H1 (cell line): ENCODE data around the gene FOXO1. TPM values are rescaled to one million over a fixed set of nuclear protein-coding genes. Genes with fewer than 3 reads are reported as not detected.

Source experiments
- CTCF ChIA-PET: fragments of 300-600 bp; sonication (Branson Sonifier 250); formaldehyde crosslinking; loops from one replicate; lab custom pipeline; 2021; ENCODE audit not compliant: partially characterized antibody; lab: Charles Lee
- POLR2A ChIA-PET: fragments of 300-600 bp; sonication (Branson Sonifier 250); formaldehyde crosslinking; loops from one replicate; lab custom pipeline; 2021; ENCODE audit warnings: inconsistent platforms; ENCODE audit not compliant: partially characterized antibody; lab: Charles Lee
- DNase-seq, 2 experiments: peaks; one replicate each; pipeline versions ENCODE4 v3.0.0 to v3.0.0-alpha.2; 2010 to 2022; ENCODE audit warnings: low spot score in 2 of 2, low read depth in 1 of 2, mixed read lengths in 1 of 2
- FAIRE-seq: peaks from 2 replicates; lab custom pipeline; 2011; peaks lifted over from hg19 to GRCh38; lab: Jason Lieb, UNC
- H2AFZ ChIP-seq: 2 replicates; pipeline ENCODE4 v1.8.1; 2012; ENCODE audit warnings: low read length, inconsistent platforms
- H2AK5ac ChIP-seq: 2 replicates; pipeline ENCODE4 v1.6.1; 2013; ENCODE audit warnings: low read depth, low read length
- H2BK120ac ChIP-seq: replicated peaks from 2 replicates; pipeline ENCODE3; 2013; ENCODE audit warnings: low read depth, low read length, inconsistent platforms
- H2BK12ac ChIP-seq: 2 replicates; pipeline ENCODE4 v1.6.1; 2013; ENCODE audit warnings: low read depth, low read length
- H2BK15ac ChIP-seq: 2 replicates; pipeline ENCODE4 v1.6.1; 2013; ENCODE audit warnings: low read length
- H2BK20ac ChIP-seq: 2 replicates; pipeline ENCODE4 v1.6.1; 2013; ENCODE audit warnings: low read length
- H2BK5ac ChIP-seq: 2 replicates; pipeline ENCODE4 v1.6.1; 2013; ENCODE audit warnings: low read depth, low read length
- H3K14ac ChIP-seq: 2 replicates; pipeline ENCODE4 v1.6.1; 2013; ENCODE audit warnings: inconsistent platforms; ENCODE audit not compliant: insufficient read length
- H3K18ac ChIP-seq: 2 replicates; pipeline ENCODE4 v1.6.1; 2013; ENCODE audit warnings: low read length; ENCODE audit errors: extremely low read depth
- H3K23ac ChIP-seq: 2 replicates; pipeline ENCODE4 v1.6.1; 2013; ENCODE audit warnings: inconsistent platforms; ENCODE audit not compliant: insufficient read length
- H3K23me2 ChIP-seq: 2 replicates; pipeline ENCODE4 v1.6.1; 2013; ENCODE audit warnings: low read depth, low read length
- H3K27ac ChIP-seq: 2 replicates; pipeline ENCODE4 v1.6.1; 2011; ENCODE audit warnings: low read depth, low read length, inconsistent platforms
- H3K27me3 ChIP-seq, 4 experiments: replicated peaks in 1 of 4; 1 replicate in 1 of 4; 2 replicates in 3 of 4; pipeline versions ENCODE4 v1.6.1 to v1.8.1; 2011 to 2013; ENCODE audit warnings: low read length in 3 of 4, mild to moderate bottlenecking in 3 of 4, inconsistent platforms in 2 of 4, mixed read lengths in 2 of 4, moderate library complexity in 1 of 4; ENCODE audit not compliant: control insufficient read depth in 3 of 4, insufficient read depth in 3 of 4; ENCODE audit errors: extremely low read depth in 1 of 4
- H3K36me3 ChIP-seq, 4 experiments: 2 replicates each; pipeline versions ENCODE4 v1.6.1 to v1.8.1; 2011 to 2013; ENCODE audit warnings: mild to moderate bottlenecking in 4 of 4, low read length in 3 of 4, moderate library complexity in 2 of 4, control low read depth in 1 of 4, inconsistent platforms in 1 of 4; ENCODE audit not compliant: insufficient read depth in 4 of 4, control insufficient read depth in 2 of 4
- H3K4ac ChIP-seq: replicated peaks from 2 replicates; pipeline ENCODE3; 2013; ENCODE audit warnings: low read length, low read depth, mixed read lengths, inconsistent platforms; ENCODE audit not compliant: insufficient read length
- H3K4me1 ChIP-seq, 4 experiments: replicated peaks in 1 of 4; 1 replicate in 1 of 4; 2 replicates in 3 of 4; pipeline versions ENCODE4 v1.6.1 to v1.8.1; 2011 to 2013; ENCODE audit warnings: low read length in 3 of 4, inconsistent platforms in 2 of 4, mixed read lengths in 1 of 4; ENCODE audit not compliant: insufficient read depth in 4 of 4, control insufficient read depth in 3 of 4
- H3K4me2 ChIP-seq, 2 experiments: 2 replicates each; pipeline versions ENCODE4 v1.6.1 to v1.8.1; 2011 to 2013; ENCODE audit warnings: low read depth in 2 of 2, low read length in 2 of 2, control low read depth in 1 of 2, inconsistent platforms in 1 of 2, mild to moderate bottlenecking in 1 of 2; ENCODE audit not compliant: insufficient read depth in 1 of 2
- H3K4me3 ChIP-seq, 4 experiments: fragments of 200-600, 300-600 bp in 1 of 4; sonication (generic), shearing (Covaris generic), sonication (Bioruptor Twin) in 1 of 4; 2 replicates each; pipeline versions ENCODE4 v1.5.1 to v1.8.1; 2011 to 2016; ENCODE audit warnings: low read length in 4 of 4, low read depth in 3 of 4, control low read depth in 2 of 4, inconsistent platforms in 2 of 4, mild to moderate bottlenecking in 2 of 4, mixed read lengths in 1 of 4, moderate library complexity in 1 of 4; ENCODE audit not compliant: insufficient read depth in 2 of 4; ENCODE audit errors: extremely low read depth in 1 of 4
- H3K56ac ChIP-seq: replicated peaks from 2 replicates; pipeline ENCODE3; 2013; ENCODE audit warnings: low read depth, mild to moderate bottlenecking, mixed read lengths, low read length, inconsistent platforms; ENCODE audit not compliant: insufficient read length
- H3K79me1 ChIP-seq: 2 replicates; pipeline ENCODE4 v1.6.1; 2013; ENCODE audit warnings: low read depth, low read length, control low read depth
- H3K79me2 ChIP-seq, 2 experiments: 2 replicates each; pipeline versions ENCODE4 v1.6.1 to v1.8.1; 2012 to 2013; ENCODE audit warnings: low read length in 2 of 2, mild to moderate bottlenecking in 2 of 2, inconsistent platforms in 1 of 2; ENCODE audit not compliant: insufficient read depth in 2 of 2, control insufficient read depth in 1 of 2
- H3K9ac ChIP-seq, 4 experiments: replicated peaks in 1 of 4; 1 replicate in 1 of 4; 2 replicates in 3 of 4; pipeline versions ENCODE4 v1.6.1 to v1.8.1; 2011 to 2013; ENCODE audit warnings: low read depth in 3 of 4, low read length in 3 of 4, control low read depth in 2 of 4, mild to moderate bottlenecking in 2 of 4, moderate library complexity in 2 of 4, inconsistent platforms in 1 of 4; ENCODE audit errors: extremely low read depth in 1 of 4
- H3K9me3 ChIP-seq, 2 experiments: 2 replicates each; pipeline versions ENCODE4 v1.6.1 to v1.8.1; 2012 to 2013; ENCODE audit warnings: mild to moderate bottlenecking in 2 of 2, moderate library complexity in 2 of 2, control low read depth in 1 of 2, inconsistent platforms in 1 of 2, low read depth in 1 of 2, low read length in 1 of 2, mixed read lengths in 1 of 2; ENCODE audit not compliant: insufficient read depth in 2 of 2
- H4K20me1 ChIP-seq, 2 experiments: replicated peaks in 1 of 2; 2 replicates each; pipeline versions ENCODE3 to v1.8.1; 2011 to 2013; ENCODE audit warnings: inconsistent platforms in 2 of 2, low read length in 2 of 2, mild to moderate bottlenecking in 1 of 2; ENCODE audit not compliant: insufficient read depth in 2 of 2, control insufficient read depth in 1 of 2
- H4K5ac ChIP-seq: 2 replicates; pipeline ENCODE4 v1.6.1; 2013; ENCODE audit warnings: low read length, low read depth, mixed read lengths, inconsistent platforms; ENCODE audit not compliant: insufficient read length
- H4K8ac ChIP-seq: 2 replicates; pipeline ENCODE4 v1.8.0; 2013; ENCODE audit warnings: mild to moderate bottlenecking, moderate library complexity, low read length, inconsistent platforms; ENCODE audit not compliant: insufficient read depth; ENCODE audit errors: extremely low read depth
- H4K91ac ChIP-seq: replicated peaks from 2 replicates; pipeline ENCODE3; 2013; ENCODE audit warnings: low read length, mixed read lengths, inconsistent platforms; ENCODE audit not compliant: insufficient read length
- CEBPB ChIP-seq: IDR thresholded peaks from 2 replicates; pipeline ENCODE4 v1.6.1; 2012; ENCODE audit warnings: low read depth, low read length
- CTBP2 ChIP-seq: IDR thresholded peaks from 2 replicates; pipeline ENCODE4 v1.7.0; 2011; ENCODE audit warnings: borderline replicate concordance, mild to moderate bottlenecking, moderate library complexity, mixed read lengths, low read length; ENCODE audit not compliant: insufficient read depth, insufficient read length
- EZH2 ChIP-seq: fragments of 200-600 bp; sonication (generic); IDR thresholded peaks from 2 replicates; pipeline ENCODE4 v1.7.1; 2012; ENCODE audit warnings: low read depth, mild to moderate bottlenecking, moderate library complexity, low read length, inconsistent platforms; ENCODE audit not compliant: severe bottlenecking
- HDAC2 ChIP-seq, 2 experiments: fragments of 300-600 bp in 1 of 2; sonication (generic) in 1 of 2; IDR thresholded peaks; 2 replicates each; pipeline ENCODE4 v1.6.1; 2011 to 2012; ENCODE audit warnings: low read depth in 2 of 2, low read length in 2 of 2, mild to moderate bottlenecking in 2 of 2, moderate library complexity in 2 of 2, borderline replicate concordance in 1 of 2, inconsistent platforms in 1 of 2
- MAX ChIP-seq: IDR thresholded peaks from 2 replicates; pipeline ENCODE4 v1.6.1; 2012; ENCODE audit warnings: inconsistent platforms
- POLR2AphosphoS5 ChIP-seq: IDR thresholded peaks from 2 replicates; pipeline ENCODE4 v1.6.1; 2011; ENCODE audit warnings: low read depth, low read length
- SIX5 ChIP-seq: IDR thresholded peaks from 2 replicates; pipeline ENCODE4 v1.6.1; 2011; ENCODE audit warnings: mild to moderate bottlenecking, low read depth, low read length
- WGBS, 2 experiments: shearing (Covaris generic) in 1 of 2; methylation state at CpG; one replicate each; pipeline versions ENCODE4 v1.1.6 to v1.1.7; 2013 to 2015; ENCODE audit warnings: low lambda C conversion rate in 2 of 2, mixed read lengths in 2 of 2, inconsistent platforms in 1 of 2, low coverage in 1 of 2, missing lambda C conversion rate in 1 of 2; ENCODE audit not compliant: insufficient replicate concordance in 2 of 2, insufficient coverage in 1 of 2, insufficient read length in 1 of 2; ENCODE audit errors: extremely low coverage in 1 of 2, missing lambda C conversion rate in 1 of 2; 5-methylcytosine and 5-hydroxymethylcytosine counted together
- long read RNA-seq, 2 experiments: library from RNA in 1 of 2; library from capped mRNA in 1 of 2; stranded (forward); transcript quantifications; one replicate each; pipeline ENCODE4 v2.0.0, GENCODE V29; 2021; ENCODE audit warnings: inconsistent platforms in 1 of 2
- polyA minus RNA-seq, 3 experiments: library from RNA; depleted of rRNA, polyadenylated mRNA; stranded (reverse); fragments of >200 nt; gene quantifications; 1 replicate in 2 of 3; 2 replicates in 1 of 3; pipeline ENCODE4 v1.2.3, GENCODE V29; 2011
- polyA plus RNA-seq, 7 experiments: library from polyadenylated mRNA; depleted of rRNA in 3 of 7; stranded (reverse) in 5 of 7; unstranded in 2 of 7; fragments of >200 nt in 5 of 7; fragments of 200-250 nt in 2 of 7; gene quantifications; 1 replicate in 5 of 7; 2 replicates in 1 of 7; 4 replicates in 1 of 7; pipeline versions ENCODE4 v1.2.1 to v1.2.3, GENCODE V29; 2011 to 2013; ENCODE audit warnings: missing spikeins in 2 of 7, mixed read lengths in 2 of 7
- total RNA-seq: library from RNA; stranded (reverse); fragmentation: NEBNext Ultra II Directional; extraction: Animal tissue kit (Norgen Biotek cat#: 25700); gene quantifications from 2 replicates; pipeline ENCODE4 v1.2.1, GENCODE V29; 2021

Gene FOXO1
- total RNA-seq (56.1 and 56.9 TPM in 2 replicates), polyA plus RNA-seq (2011; rRNA removed) (35.3 and 36.5 TPM in 2 replicates), polyA minus RNA-seq (2011; rRNA and poly(A)+ RNA removed) (112 and 122 TPM in 2 replicates)
- 19.0 TPM for polyA plus RNA-seq (2011; cell fraction: cytosol; rRNA removed)
- polyA plus RNA-seq (2011; cell fraction: nucleus; rRNA removed): 33.2 TPM
- 27.6 to 34.4 TPM (median 33.7 TPM) in 4 replicates for polyA plus RNA-seq (2012, experiment 1 of 2)
- polyA plus RNA-seq (2012, experiment 2 of 2): 5.8 TPM
- 19.9 TPM for polyA plus RNA-seq (2013, experiment 1 of 2)
- 18.7 TPM for polyA plus RNA-seq (2013, experiment 2 of 2)
- 50.3 TPM for polyA minus RNA-seq (2011; cell fraction: cytosol; rRNA and poly(A)+ RNA removed)
- polyA minus RNA-seq (2011; cell fraction: nucleus; rRNA and poly(A)+ RNA removed): 66.2 TPM
- long read RNA-seq, experiment 1, full-length matches to known transcripts: 6 of 55 reads
- long read RNA-seq, experiment 1, partial matches to known transcripts: 9 of 55 reads
- long read RNA-seq, experiment 1, other reads (novel, unspliced or antisense): 40 of 55 reads
- long read RNA-seq, experiment 2, partial matches to known transcripts: 0 of 6 reads
- long read RNA-seq, experiment 2, other reads (novel, unspliced or antisense): 6 of 6 reads

- peak within 1 kb of the TSS; percentile 85 for H4K91ac ChIP-seq
- H2BK15ac ChIP-seq: no peak within 1 kb of the TSS; the same call in 1 of the 2 replicates
- no peak within 1 kb of the TSS for H2BK120ac ChIP-seq
- FAIRE-seq (no peak), DNase-seq (peak in 1 of 2 experiments; percentile 90)
- H3K27ac ChIP-seq: peak within 1 kb of the TSS; percentile 5; the same call in 1 of the 2 replicates
- ChIA-PET CTCF (interaction anchor here (0.7 to 2.3 kb wide), 4 partner anchors 15 to 123 kb away, joined by 3 to 8 read pairs (median 3); partner anchors contain the start of gene SLC25A15), POLR2A (interaction anchor here (1.1 to 1.5 kb wide), 4 partner anchors 15 to 128 kb away, joined by 3 to 4 read pairs (median 3); partner anchors contain the start of gene SLC25A15)
- H3K4me2 ChIP-seq: peak within 1 kb of the TSS; percentile 90 to 94
- H2AFZ ChIP-seq: no peak within 1 kb of the TSS
- H3K4me3 ChIP-seq: peak within 1 kb of the TSS; percentile 84 to 98 (median 88)
- no peak within 1 kb of the TSS for H4K8ac ChIP-seq
- H3K79me1 ChIP-seq: no peaks in the 10 kb centered on the region; the same call in 1 of the 2 replicates
- H3K9me3 ChIP-seq: no peaks in the 10 kb centered on the region
- peak within 1 kb of the TSS; percentile 98; the same call in 1 of the 2 replicates for H3K18ac ChIP-seq
- peaks cover 2 to 16% (median 7%) of the 10 kb centered on the region in 4 experiments; a peak in 6 of 7 replicates for H3K4me1 ChIP-seq
- H3K9ac ChIP-seq: peak within 1 kb of the TSS; percentile 60 to 92 (median 70)
- no peak within 1 kb of the TSS for H2BK20ac ChIP-seq
- WGBS, 2 experiments: 1% methylated on average over 31 of the region's 108 CpGs; no CpG with 5 or more reads in 1 of the 2 experiments
- H3K14ac ChIP-seq: no peak within 1 kb of the TSS
- no peak within 1 kb of the TSS for H2BK12ac ChIP-seq
- H4K20me1 ChIP-seq: peaks cover 6 to 11% of the 10 kb centered on the region in 2 experiments
- H3K27me3 ChIP-seq: no peaks in the 10 kb centered on the region; a peak in 1 of 7 replicates
- H3K23me2 ChIP-seq: peaks cover 10% of the 10 kb centered on the region
- H2BK5ac ChIP-seq: peak within 1 kb of the TSS; percentile 84
- H3K23ac ChIP-seq: no peak within 1 kb of the TSS
- H2AK5ac ChIP-seq: no peak within 1 kb of the TSS; the same call in 1 of the 2 replicates
- H3K36me3 ChIP-seq: no peaks in the 10 kb centered on the region
- H3K4ac ChIP-seq: peak within 1 kb of the TSS; percentile 98
- peak within 1 kb of the TSS; percentile 63 for H4K5ac ChIP-seq
- peaks cover 20 to 56% of the 10 kb centered on the region in 2 experiments for H3K79me2 ChIP-seq
- H3K56ac ChIP-seq: peak within 1 kb of the TSS; percentile 39
- no peak for TF ChIP-seq CEBPB
- TF ChIP-seq EZH2: no peak
- TF ChIP-seq POLR2AphosphoS5: peak; percentile 66; the same call in 1 of the 2 replicates
- peak; percentile 60 to 93; a peak in 1 of 4 replicates for TF ChIP-seq HDAC2 (IDR thresholded peaks at IDR 0.05; ENCODE audit: borderline replicate concordance in 1 of 2, low read depth in 2 of 2, low read length in 2 of 2)
- TF ChIP-seq SIX5: no peak
- no peak for TF ChIP-seq CTBP2
- no peak for TF ChIP-seq MAX
Measured at GRCh38 chr13:40666045-40666932, at the start of gene FOXO1. FOXO1 (minus strand) TSS chr13:40666641; CDS start chr13:40666212, 429 bp downstream.
